CMK (cell line): ENCODE measurements around the gene PPP2R2C.

Experiments used
- DNase-seq: peaks from one replicate; pipeline ENCODE4 v3.0.0-alpha.2; 2010; ENCODE audit warnings: low read depth

Gene PPP2R2C

GRCh38 chr4:6282314-6282771, 190.1 kb downstream of the PPP2R2C start:
- DNase-seq, result no peak

GRCh38 chr4:6281436-6282313, 190.7 kb downstream of the PPP2R2C start:
- DNase-seq, result no peak

DNA sequence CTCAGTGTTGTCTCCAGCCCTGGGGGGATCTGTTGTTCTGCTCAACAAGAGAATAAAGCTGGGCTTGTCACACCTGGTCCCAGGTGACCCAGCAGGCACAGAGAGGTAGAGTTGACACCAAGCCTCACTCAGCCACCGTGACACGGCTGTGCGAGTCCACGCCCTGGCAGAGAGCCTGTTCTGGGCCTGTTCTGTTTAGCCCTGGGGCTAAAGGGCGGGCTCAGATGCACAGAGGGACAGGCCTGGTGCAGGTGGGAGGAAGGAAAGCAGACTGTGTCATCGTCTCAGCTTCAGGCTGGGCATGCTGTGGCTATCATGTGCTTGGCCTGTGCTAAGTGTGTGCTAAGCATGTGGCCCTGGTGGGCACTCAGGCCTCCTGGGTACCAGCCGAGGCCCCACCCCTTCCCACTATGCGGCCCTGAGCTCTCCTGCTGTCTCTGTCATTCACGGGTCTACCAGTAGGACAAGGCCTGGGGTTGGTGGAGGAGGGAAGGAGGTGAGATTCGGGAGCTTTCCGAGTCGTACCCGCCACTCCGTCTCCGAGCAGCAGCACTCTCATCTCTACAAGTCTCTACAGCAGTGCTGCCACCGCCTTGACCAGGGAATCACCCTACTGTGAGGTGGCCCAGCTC, 191.9 kb downstream of the PPP2R2C start:
- DNase-seq, result no peak

DNA sequence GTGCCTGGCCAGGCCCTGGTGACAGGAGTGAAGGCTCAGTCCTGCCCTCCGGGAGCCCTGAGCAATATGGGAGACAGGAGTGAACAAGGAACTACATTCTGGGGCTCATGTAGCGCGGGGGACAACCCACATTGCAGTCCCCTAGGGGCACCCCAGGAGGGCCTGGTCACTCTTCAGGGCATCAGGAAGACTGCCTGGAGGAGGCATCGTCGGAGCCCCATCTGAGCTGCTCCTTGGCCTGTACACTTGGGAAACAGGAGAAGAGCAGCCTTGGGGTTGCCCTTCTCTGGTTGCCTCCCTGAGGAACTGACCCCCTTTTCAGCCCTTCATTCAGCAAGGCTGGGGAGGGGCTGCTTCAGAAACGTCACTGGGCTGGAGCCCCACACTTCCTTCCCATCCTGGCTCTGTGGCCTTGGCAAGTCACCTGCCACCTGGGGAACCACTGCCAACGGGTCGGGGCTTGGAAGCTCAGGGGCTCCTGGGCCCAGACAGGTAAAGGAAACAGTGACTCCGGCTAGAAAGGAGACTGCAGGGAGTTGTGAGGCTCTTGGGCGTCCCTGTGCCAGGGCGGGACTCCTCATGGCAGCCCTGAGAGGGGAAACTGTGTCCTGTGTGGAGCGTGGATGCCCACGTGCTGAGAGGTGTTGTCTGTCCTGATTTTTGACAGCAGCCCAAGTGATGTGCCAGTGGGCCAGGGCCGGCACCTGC, 192.7 kb downstream of the PPP2R2C start:
- DNase-seq, result no peak

- peak; percentile 84 for DNase-seq
Observed at GRCh38 chr4:6278801-6279197, 193.6 kb downstream of the PPP2R2C start.

- DNase-seq, result no peak
Observed at GRCh38 chr4:6277935-6278800, 194.2 kb downstream of the PPP2R2C start.

DNA sequence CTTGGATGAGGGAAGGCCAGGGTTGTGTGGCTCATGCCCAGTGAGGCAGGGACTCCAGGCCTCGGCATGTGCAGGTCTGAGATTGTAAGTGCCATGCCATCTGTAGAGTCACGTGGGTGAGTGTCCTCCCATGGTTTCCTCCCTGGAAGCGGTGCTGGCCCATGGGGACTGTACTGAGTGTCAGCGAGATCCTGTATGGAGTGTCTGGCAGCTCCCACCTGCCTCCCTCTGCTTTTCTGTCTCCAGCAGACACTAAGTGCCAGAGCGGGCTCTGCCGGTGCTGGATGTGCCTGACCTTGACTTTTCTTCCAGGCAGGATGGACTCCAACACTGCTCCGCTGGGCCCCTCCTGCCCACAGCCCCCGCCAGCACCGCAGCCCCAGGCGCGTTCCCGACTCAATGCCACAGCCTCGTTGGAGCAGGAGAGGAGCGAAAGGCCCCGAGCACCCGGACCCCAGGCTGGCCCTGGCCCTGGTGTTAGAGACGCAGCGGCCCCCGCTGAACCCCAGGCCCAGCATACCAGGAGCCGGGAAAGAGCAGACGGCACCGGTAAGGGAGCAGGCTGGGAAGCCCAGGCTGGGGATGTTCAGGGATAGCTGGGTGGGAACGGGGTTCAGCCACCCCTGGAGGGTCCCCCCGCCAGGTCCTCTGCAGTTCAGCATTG, 195.1 kb downstream of the PPP2R2C start:
- DNase-seq, result no peak

GRCh38 chr4:6275898-6276806, 196.3 kb downstream of the PPP2R2C start:
- DNase-seq, result no peak

DNA sequence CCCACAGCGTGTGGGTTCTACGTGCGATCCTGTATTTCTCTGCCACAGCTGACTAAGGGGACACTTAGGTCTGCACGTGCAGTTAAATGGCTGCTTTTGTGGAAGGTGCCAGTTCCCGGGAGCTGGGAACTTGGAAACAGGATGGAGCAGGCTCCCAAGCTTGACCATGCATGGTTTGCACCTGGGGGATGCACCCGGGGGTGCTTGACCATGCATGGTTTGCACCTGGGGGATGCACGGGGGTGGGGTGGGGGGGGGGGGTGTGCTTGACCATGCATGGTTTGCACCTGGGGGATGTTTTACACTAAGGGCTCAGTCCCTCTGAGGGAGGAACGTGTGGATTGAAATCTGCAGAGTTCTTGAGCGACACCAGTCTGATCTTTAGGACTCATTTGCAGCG, 197.1 kb downstream of the PPP2R2C start:
- no peak for DNase-seq

DNA sequence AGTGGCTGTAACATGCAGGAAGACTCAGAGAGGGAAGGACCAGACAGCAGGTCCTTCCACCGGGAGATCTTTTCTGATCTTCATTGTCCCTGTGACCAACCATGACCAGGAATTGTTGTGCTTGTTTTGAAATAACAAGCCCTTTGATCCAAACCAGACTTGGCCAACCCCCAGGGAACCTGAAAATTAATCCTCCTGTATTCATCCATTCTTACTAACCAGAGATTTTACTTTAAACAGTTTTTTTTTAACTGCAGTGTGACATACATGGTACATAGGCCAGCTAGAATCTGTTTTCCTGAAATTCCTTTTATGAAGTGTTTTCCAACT, 198.8 kb downstream of the PPP2R2C start:
- no peak for DNase-seq

- DNase-seq, result no peak
Observed at GRCh38 chr4:6272863-6273660, 199.4 kb downstream of the PPP2R2C start.

GRCh38 chr4:6271701-6272465, 200.5 kb downstream of the PPP2R2C start:
- no peak for DNase-seq

GRCh38 chr4:6271206-6271605, 201.2 kb downstream of the PPP2R2C start:
- no peak for DNase-seq

- no peak for DNase-seq
Observed at GRCh38 chr4:6270636-6271121, 201.7 kb downstream of the PPP2R2C start.
